ENCODE data around the gene EID2.

The EID2 gene, protein sequence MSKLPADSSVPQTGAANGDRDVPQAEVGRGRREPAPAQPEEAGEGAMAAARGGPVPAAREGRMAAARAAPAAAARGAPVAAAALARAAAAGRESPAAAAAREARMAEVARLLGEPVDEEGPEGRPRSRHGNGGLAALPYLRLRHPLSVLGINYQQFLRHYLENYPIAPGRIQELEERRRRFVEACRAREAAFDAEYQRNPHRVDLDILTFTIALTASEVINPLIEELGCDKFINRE

DNA sequence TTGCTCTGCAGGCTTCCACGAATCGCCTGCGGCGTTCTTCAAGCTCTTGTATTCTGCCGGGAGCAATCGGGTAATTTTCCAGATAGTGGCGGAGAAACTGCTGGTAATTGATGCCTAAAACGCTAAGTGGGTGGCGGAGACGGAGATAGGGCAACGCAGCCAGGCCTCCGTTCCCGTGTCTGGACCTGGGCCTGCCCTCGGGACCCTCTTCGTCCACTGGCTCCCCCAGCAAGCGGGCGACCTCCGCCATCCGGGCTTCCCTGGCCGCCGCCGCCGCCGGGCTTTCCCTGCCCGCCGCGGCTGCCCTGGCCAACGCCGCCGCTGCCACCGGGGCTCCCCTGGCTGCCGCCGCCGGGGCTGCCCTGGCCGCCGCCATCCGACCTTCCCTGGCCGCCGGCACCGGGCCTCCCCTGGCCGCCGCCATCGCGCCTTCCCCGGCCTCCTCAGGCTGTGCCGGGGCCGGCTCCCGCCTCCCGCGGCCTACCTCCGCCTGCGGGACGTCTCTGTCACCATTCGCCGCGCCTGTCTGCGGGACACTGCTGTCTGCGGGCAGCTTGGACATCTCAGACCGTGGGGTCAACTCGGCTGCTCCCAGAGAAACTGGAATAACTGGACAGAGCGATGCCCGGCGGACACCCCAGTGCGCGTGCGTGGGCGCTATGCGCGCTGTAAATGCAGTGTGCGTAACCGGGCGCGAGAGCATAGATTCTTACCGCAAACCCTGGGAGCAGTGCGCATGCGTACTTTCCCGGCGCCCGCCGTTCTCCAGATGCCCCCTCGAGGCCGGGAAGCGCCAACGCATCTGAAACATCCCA lies at the start of gene EID2:
EID2 (minus strand) TSS at position 644 of the 815 bp plus-strand sequence; CDS start at position 562, 82 bp downstream.
- Histone ChIP-seq H3K4me3 (IDR thresholded peaks at IDR 0.05; ENCODE audit: insufficient read depth, low read depth, low read length) (no peak within 1 kb of the TSS), H3K9ac (peak within 1 kb of the TSS; percentile 77), H3K27ac (peak within 1 kb of the TSS; percentile 44)

GRCh38 chr19:39588066-39588465 lies 48.1 kb upstream of the EID2 start:
- Histone ChIP-seq H3K79me2 (ENCODE audit: insufficient read depth, low read depth) (no peaks in the 10 kb centered on the region), H3K4me1 (ENCODE audit: low read depth, poor library complexity, severe bottlenecking) (no peaks in the 10 kb centered on the region), H3K36me3 (ENCODE audit: insufficient read depth) (no peaks in the 10 kb centered on the region), H4K20me1 (ENCODE audit: insufficient read depth) (no peaks in the 10 kb centered on the region), H3K4me3 (IDR thresholded peaks at IDR 0.05; ENCODE audit: insufficient read depth, low read depth, low read length) (no peak overlapping the region), H2AFZ (ENCODE audit: low read depth) (no peak overlapping the region), H3K4me2 (no peak overlapping the region), H3K27me3 (ENCODE audit: insufficient read depth, low read depth) (no peaks in the 10 kb centered on the region), H3K27ac (no peak overlapping the region), H3K9ac (no peak overlapping the region)
- TF ChIP-seq, protein P1, sequence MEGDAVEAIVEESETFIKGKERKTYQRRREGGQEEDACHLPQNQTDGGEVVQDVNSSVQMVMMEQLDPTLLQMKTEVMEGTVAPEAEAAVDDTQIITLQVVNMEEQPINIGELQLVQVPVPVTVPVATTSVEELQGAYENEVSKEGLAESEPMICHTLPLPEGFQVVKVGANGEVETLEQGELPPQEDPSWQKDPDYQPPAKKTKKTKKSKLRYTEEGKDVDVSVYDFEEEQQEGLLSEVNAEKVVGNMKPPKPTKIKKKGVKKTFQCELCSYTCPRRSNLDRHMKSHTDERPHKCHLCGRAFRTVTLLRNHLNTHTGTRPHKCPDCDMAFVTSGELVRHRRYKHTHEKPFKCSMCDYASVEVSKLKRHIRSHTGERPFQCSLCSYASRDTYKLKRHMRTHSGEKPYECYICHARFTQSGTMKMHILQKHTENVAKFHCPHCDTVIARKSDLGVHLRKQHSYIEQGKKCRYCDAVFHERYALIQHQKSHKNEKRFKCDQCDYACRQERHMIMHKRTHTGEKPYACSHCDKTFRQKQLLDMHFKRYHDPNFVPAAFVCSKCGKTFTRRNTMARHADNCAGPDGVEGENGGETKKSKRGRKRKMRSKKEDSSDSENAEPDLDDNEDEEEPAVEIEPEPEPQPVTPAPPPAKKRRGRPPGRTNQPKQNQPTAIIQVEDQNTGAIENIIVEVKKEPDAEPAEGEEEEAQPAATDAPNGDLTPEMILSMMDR (conservative IDR thresholded peaks at IDR 0.05; ENCODE audit: low read depth, low read length), result no peak

More for the DNA sequence above, at the start of gene EID2:
- no peaks in the 10 kb centered on the region for H4K20me1 ChIP-seq (ENCODE audit: insufficient read depth)
- H3K4me2 ChIP-seq, result peak within 1 kb of the TSS; percentile 63
- H3K79me2 ChIP-seq (ENCODE audit: insufficient read depth, low read depth), result peaks cover 5% of the 10 kb centered on the region; the same call in 1 of the 2 replicates
- TF ChIP-seq, protein P1 (conservative IDR thresholded peaks at IDR 0.05; ENCODE audit: low read depth, low read length), result no peak
- H2AFZ ChIP-seq (ENCODE audit: low read depth), result peak within 1 kb of the TSS; percentile 57
- no peaks in the 10 kb centered on the region for H3K27me3 ChIP-seq (ENCODE audit: insufficient read depth, low read depth)
- peaks cover 19% of the 10 kb centered on the region for H3K4me1 ChIP-seq (ENCODE audit: low read depth, poor library complexity, severe bottlenecking)
- no peaks in the 10 kb centered on the region for H3K36me3 ChIP-seq (ENCODE audit: insufficient read depth)

DNA sequence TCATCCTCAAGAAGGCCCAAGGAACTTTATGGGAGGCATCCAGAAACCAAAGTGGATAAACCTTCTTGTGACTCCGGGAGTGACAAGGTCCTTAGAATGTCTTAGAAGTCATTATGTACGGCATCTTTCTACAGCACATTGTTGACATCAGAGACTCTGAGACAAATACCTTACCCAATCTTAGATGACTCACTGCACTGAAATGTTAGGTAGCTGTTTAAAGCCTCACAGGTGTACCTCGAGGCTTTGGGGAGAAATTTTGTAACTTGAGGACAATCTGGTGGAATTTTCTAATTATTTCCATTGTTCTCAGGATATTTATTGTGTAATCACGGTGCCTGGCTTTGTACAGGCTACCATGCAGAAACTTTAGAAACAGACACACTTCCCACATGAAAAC lies 47.5 kb upstream of the EID2 start:
- Histone ChIP-seq H3K36me3 (ENCODE audit: insufficient read depth) (no peaks in the 10 kb centered on the region), H3K27me3 (ENCODE audit: insufficient read depth, low read depth) (no peaks in the 10 kb centered on the region), H3K4me3 (IDR thresholded peaks at IDR 0.05; ENCODE audit: insufficient read depth, low read depth, low read length) (no peak overlapping the region), H4K20me1 (ENCODE audit: insufficient read depth) (no peaks in the 10 kb centered on the region), H3K27ac (no peak overlapping the region), H3K4me1 (ENCODE audit: low read depth, poor library complexity, severe bottlenecking) (no peaks in the 10 kb centered on the region), H3K4me2 (no peak overlapping the region), H3K79me2 (ENCODE audit: insufficient read depth, low read depth) (no peaks in the 10 kb centered on the region), H3K9ac (no peak overlapping the region), H2AFZ (ENCODE audit: low read depth) (no peak overlapping the region)
- TF ChIP-seq, protein P1 (conservative IDR thresholded peaks at IDR 0.05; ENCODE audit: low read depth, low read length), result no peak

GRCh38 chr19:39582891-39583625 lies 43.1 kb upstream of the EID2 start:
- H3K9ac ChIP-seq, result no peak overlapping the region
- no peaks in the 10 kb centered on the region for H3K4me1 ChIP-seq (ENCODE audit: low read depth, poor library complexity, severe bottlenecking)
- H3K79me2 ChIP-seq (ENCODE audit: insufficient read depth, low read depth), result no peaks in the 10 kb centered on the region
- H3K4me2 ChIP-seq, result no peak overlapping the region
- H3K27ac ChIP-seq, result no peak overlapping the region
- TF ChIP-seq, protein P1 (conservative IDR thresholded peaks at IDR 0.05; ENCODE audit: low read depth, low read length), result no peak
- no peaks in the 10 kb centered on the region for H3K36me3 ChIP-seq (ENCODE audit: insufficient read depth)
- no peaks in the 10 kb centered on the region for H4K20me1 ChIP-seq (ENCODE audit: insufficient read depth)
- no peaks in the 10 kb centered on the region for H3K27me3 ChIP-seq (ENCODE audit: insufficient read depth, low read depth)
- H3K4me3 ChIP-seq (IDR thresholded peaks at IDR 0.05; ENCODE audit: insufficient read depth, low read depth, low read length), result no peak overlapping the region
- no peak overlapping the region for H2AFZ ChIP-seq (ENCODE audit: low read depth)

Measured in KMS-11 (cell line).